HS-5 (cell line): ENCODE results near the gene SHROOM3.

Experiments used
- DNase-seq: peaks from one replicate; pipeline ENCODE4 v3.0.0-alpha.2; 2012; ENCODE audit warnings: low read depth

Gene SHROOM3

DNA sequence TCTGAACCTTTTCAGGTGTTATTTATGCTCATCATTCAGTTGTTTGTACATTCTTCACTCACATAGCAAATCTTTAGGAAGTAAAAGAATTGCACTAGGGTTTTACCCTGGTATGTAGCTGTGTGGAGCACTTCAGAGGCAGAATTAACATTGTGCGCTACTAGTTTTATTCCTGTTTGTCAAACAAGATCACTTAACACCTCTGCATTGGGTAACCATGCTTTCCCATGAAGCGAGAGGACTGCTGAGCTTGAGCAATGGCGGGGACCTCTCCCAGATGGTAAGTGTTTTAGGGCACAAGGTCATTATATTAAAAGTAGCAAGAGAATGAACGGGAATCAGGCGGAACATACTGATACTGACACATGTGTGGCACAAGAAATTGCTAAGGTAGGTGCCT is 59.2 kb downstream of the SHROOM3 start:
- DNase-seq, result no peak

GRCh38 chr4:76494871-76495590 is 60.0 kb downstream of the SHROOM3 start:
- DNase-seq, result no peak

GRCh38 chr4:76498550-76498949 is 63.5 kb downstream of the SHROOM3 start:
- DNase-seq, result no peak

GRCh38 chr4:76499461-76499860 is 64.4 kb downstream of the SHROOM3 start:
- no peak for DNase-seq

DNA sequence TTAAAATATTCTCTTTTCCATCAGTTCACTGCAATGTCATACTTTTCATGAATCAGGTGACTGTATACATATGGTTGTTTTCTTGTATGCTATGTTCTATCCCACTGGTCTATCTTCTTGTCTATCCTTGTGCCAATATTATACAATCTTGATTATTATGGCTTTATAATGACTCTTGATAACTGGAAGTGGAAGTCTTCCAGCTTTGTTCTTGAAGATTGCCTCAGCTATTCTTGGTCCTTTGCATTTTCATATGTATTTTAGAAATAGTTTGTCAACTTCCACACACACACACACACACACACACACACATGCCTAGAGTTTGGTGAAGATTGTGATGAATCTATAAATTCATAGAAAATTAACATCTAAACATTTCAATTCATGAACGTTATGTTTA is 67.9 kb downstream of the SHROOM3 start:
- no peak for DNase-seq

- DNase-seq, result peak; percentile 19
Measured at GRCh38 chr4:76504613-76505465, 69.8 kb downstream of the SHROOM3 start.

DNA sequence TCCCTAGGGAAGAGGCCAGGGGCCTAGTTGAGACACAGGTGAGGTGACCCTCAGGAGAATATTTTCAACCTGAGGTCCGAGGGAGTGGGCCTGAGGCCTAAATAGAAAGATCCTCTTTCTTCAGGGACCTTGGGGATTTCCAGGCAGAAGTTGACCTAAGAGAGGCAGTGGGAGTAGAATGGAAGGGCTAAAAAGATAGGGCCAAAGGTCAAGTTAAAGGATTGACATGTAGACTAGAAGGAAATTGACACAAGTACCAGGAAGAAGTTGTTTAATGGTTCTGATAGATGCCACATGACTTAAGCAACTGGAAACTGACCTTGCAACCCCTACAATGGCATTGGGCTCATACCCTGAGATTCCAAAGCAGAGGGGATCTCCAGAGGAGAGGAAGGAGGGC is 76.9 kb downstream of the SHROOM3 start:
- no peak for DNase-seq

DNA sequence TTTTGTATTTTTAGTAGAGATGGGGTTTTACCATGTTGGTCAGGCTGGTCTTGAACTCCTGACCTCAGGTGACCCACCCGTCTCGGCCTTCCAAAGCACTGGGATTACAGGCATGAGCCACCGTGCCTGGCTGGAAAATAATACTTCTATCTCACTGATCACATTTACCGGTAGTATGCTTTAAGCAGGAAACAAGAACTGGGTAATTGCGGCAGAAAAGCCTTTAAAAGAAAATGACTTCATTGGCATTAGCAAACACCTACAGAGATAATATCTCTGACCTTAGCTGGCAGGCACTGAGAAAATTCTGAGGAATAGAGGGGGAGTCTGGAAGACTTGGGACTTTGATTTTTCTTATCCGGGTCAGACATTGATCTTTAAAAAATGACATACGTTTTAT is 78.5 kb downstream of the SHROOM3 start:
- no peak for DNase-seq

- no peak for DNase-seq
Measured at GRCh38 chr4:76514087-76514486, 79.1 kb downstream of the SHROOM3 start.

GRCh38 chr4:76515975-76516843 is 81.2 kb downstream of the SHROOM3 start:
- DNase-seq, result no peak

- DNase-seq, result no peak
Measured at GRCh38 chr4:76518241-76518640, 83.2 kb downstream of the SHROOM3 start.

DNA sequence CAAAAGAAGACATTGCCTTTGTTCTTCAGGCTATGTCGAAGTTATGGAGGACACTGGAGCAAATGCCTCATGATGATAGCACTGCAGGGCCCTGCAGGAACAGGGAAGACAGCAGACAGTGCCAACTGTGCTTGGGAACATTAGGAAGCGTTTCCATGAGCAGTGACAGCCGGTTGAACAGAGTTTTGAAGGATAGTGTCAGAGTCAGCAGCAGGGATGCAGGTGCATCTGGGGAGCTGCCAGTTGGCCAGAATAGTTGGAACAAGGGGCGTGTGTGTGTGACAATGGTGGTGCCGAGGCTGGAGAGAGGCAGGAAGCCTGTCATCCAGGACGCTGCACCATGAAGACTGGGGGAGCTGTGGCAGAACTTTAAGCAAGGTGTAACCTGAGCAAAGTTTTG is 88.6 kb downstream of the SHROOM3 start:
- DNase-seq, result no peak

- no peak for DNase-seq
Measured at GRCh38 chr4:76525751-76526150, 90.7 kb downstream of the SHROOM3 start.

DNA sequence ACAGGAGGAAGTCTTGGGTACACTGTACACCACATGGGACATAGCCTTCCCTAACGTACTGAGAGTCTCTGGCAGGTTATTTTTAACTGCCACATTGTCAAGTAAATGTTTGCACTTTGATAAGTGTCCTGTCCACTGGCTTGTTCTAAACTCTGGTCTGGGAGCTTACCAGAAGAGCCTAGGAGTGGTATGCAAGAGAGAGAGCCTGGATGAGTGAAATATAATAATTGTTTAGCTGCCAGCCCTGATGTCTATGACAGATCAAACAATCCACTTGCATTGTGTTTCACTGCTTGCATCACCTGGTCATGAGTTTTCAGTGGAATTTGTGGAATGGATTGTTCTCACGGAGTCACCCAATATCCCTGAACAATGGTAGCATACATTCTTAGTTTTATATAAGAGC is 91.6 kb downstream of the SHROOM3 start:
- DNase-seq, result no peak

GRCh38 chr4:76527666-76528065 is 92.6 kb downstream of the SHROOM3 start:
- DNase-seq, result no peak

- no peak for DNase-seq
Measured at GRCh38 chr4:76531597-76531996, 96.6 kb downstream of the SHROOM3 start.

DNA sequence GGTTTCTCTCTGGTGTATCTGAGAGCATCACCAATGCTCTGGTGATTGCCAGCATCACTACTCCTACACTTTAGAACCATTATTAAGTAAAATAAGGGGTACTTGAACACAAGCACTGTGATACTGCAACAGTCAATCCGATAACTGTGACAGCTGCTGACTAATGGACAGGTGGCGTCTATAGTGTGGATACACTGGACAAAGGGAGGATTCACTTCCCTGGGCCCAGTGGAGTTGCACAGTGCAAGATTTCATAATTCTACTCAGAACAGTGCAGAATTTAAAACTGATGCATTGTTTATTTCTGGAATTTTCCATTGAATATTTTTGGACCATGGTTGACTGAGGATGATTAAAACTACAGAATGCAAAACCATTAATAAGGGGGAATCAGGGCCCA is 97.8 kb downstream of the SHROOM3 start:
- no peak for DNase-seq

DNA sequence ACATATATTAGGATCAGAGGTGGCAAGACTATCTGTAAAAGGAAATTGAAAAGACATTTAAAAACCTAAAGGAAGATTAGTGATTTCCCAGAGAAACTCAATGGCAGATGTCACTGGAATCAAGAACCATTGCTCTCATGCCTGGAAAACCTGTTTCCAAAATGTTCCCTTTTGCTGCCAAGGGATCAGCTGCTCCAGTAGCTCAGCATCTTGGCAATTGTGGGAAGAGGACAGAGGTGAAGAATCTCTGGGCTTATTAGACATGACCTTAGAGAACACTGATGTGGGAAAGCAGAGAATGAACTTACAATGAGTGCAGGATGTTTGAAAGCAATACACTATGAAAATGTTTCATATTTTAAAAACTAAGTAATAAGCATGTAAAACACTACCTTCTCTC is 98.3 kb downstream of the SHROOM3 start:
- no peak for DNase-seq

DNA sequence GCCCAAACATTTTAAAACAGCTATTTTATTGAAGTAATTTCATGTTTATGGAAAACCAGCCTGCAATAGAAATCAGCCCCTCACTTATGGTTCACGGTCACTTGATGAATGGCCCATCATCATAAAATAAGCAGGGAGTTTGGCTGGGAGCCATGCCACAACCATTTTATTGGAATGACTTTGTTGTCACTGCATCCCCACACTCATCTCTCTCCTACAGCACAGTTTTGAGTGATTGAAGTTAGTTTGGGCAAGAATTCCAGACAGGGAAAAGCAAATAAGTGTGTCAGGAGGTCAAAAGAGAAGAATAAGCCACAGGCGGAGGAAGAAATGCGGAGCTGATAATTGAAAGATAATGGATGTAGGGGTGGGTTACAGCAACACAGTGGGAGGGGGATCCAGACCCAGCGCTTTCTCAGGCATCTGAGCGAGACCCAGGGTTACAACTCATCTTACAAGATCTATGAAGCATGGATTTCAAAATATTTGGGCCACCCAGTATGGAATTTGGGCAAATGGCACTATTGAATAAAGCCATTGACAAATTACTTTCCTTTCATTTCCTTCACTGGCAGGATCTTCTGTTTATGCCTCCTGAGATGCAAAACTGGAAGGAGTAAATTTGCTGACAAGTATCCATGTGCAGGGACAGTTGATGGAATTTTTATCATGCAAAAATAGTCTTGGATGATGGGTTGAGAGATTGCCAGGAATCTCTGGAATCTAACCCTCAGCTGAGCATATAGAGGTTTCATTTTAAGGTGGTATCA is 100.8 kb downstream of the SHROOM3 start:
- DNase-seq, result no peak

DNA sequence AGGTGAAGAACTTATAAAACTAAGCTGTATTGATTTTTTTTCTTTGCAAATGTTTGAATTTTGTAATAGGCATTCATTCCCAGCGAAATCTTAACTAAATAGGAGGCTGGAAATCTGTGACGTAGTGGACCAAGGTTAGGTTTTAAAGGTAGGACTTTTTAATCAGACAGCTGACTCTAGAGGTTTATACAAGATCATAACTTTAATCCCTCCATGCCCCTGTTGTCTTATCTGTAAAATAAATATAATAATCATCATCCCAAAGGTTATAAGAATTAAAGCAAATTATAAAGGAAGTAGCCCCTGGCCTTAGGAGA is 101.3 kb downstream of the SHROOM3 start:
- no peak for DNase-seq

- no peak for DNase-seq
Measured at GRCh38 chr4:76538296-76538695, 103.3 kb downstream of the SHROOM3 start.

GRCh38 chr4:76539979-76540378 is 105.0 kb downstream of the SHROOM3 start:
- DNase-seq, result no peak
